Inflammatory macrophage treated with lipopolysaccharide for 4 hours (primary cell): ENCODE data around the gene CENPA.
"Not testable (repeated sequence)": the region's sequence is repeated elsewhere in the genome, so short reads cannot be mapped to it uniquely, and the experiment has no call there.

ENCODE experiments used
- DNase-seq: peaks from one replicate; pipeline ENCODE4 v3.0.0-alpha.2; 2020

CENPA gene

GRCh38 chr2:26785431-26786206 lies at the start of gene CENPA:
TSS of gene CENPA (plus strand) at chr2:26786056. CDS start at chr2:26786197, 141 bp downstream.
- peak; percentile 99 for DNase-seq

DNA sequence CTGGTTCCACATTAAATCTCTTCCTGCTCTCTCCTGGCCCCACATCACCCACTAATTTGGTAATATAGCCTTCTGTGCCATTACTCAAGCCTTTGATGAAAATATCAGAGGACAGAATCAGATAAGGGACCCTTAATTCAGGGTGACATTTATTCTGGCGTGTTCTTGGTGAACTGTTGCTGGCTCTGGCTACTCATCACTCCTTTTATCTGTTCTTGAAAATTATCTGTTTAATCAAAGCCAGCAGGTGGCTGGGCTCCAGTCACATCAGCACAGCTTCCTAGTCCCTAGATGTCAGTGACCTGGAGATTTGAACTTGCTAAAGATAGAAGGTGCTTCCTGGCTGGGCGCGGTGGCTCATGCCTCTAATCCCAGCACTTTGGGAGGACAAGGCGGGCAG lies 48.6 kb upstream of the CENPA start:
- DNase-seq: no peak

GRCh38 chr2:26738481-26738880 lies 47.4 kb upstream of the CENPA start:
- no peak for DNase-seq

GRCh38 chr2:26739514-26739913 lies 46.3 kb upstream of the CENPA start:
- DNase-seq: no peak

GRCh38 chr2:26740346-26740745 lies 45.5 kb upstream of the CENPA start:
- DNase-seq: no peak

- no peak for DNase-seq
These were observed 45.0 kb upstream of the CENPA start for GRCh38 chr2:26740890-26741302.

GRCh38 chr2:26742048-26742770 lies 43.6 kb upstream of the CENPA start:
- no peak for DNase-seq

DNA sequence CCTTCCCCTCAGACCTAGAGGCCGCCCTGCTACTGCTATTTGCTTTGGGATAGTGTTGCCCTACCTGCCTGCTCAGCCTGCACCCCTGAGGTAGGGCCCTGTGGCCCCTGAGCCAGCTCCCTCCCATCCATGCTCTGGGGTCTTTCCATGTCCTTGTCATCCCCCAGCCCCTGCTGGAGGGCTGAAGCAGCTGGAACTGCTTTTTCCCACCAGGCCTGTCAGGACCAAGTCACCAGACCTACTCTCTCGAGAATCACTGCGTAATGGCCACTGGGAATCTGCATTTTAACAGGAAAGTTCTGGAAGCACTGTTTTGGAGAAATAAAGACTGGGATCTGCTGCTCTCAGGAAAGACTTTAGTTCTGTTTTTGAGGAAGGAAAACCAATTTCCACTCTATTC lies 42.0 kb upstream of the CENPA start:
- no peak for DNase-seq

- no peak for DNase-seq
These were observed 40.9 kb upstream of the CENPA start for GRCh38 chr2:26744953-26745352.

- DNase-seq: peak; percentile 78
These were observed 40.1 kb upstream of the CENPA start for GRCh38 chr2:26745609-26746327.

- DNase-seq: no peak
These were observed 38.9 kb upstream of the CENPA start for GRCh38 chr2:26746934-26747333.

- not testable (repeated sequence) for DNase-seq
These were observed 36.0 kb upstream of the CENPA start for GRCh38 chr2:26749787-26750420.

- not testable (repeated sequence) for DNase-seq
These were observed 35.4 kb upstream of the CENPA start for GRCh38 chr2:26750467-26750866.

GRCh38 chr2:26752656-26753055 lies 33.2 kb upstream of the CENPA start:
- DNase-seq: no peak

DNA sequence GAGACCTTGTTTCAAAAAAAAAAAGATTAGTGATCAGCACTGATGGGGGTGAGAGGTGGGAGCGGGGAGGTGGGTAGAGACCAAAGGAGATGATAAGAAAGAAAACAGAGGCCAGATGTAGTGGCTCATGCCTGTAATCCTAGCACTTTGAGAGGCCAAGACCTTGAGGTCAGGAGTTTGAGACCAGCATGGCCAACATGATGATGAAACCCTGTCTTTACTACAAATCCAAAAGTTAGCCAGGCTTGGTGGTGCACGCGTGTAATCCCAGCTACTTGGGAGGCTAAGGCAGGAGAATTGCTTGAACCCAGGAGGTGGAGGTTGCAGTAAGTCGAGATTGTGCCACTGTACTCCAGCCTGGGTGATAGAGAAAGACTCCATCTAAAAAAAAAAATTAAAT lies 31.3 kb upstream of the CENPA start:
- no peak for DNase-seq

GRCh38 chr2:26754972-26755670 lies 30.7 kb upstream of the CENPA start:
- DNase-seq: no peak

DNA sequence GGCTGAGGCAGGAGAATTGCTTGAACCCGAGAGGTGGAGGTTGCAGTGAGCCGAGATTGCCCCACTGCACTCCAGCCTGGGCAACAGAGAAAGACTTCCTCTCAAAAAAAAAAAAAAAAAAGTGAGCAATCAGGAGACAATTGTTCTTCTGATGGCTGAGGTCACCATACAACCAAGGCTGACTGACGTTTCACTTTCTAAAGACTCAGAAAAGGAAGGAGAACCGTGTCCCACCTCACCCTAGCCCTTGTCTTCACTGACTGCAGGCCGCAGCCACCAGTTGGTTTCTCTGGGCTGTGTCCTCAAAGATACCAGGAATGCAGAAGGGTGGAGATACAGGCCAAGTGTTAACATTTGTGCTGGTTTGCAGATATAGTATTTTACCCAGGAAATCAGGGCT lies 29.5 kb upstream of the CENPA start:
- peak; percentile 77 for DNase-seq

GRCh38 chr2:26757873-26758789 lies 27.7 kb upstream of the CENPA start:
- peak; percentile 36 for DNase-seq

GRCh38 chr2:26758790-26759321 lies 27.0 kb upstream of the CENPA start:
- DNase-seq: no peak

- no peak for DNase-seq
These were observed 26.0 kb upstream of the CENPA start for GRCh38 chr2:26759845-26760244.

DNA sequence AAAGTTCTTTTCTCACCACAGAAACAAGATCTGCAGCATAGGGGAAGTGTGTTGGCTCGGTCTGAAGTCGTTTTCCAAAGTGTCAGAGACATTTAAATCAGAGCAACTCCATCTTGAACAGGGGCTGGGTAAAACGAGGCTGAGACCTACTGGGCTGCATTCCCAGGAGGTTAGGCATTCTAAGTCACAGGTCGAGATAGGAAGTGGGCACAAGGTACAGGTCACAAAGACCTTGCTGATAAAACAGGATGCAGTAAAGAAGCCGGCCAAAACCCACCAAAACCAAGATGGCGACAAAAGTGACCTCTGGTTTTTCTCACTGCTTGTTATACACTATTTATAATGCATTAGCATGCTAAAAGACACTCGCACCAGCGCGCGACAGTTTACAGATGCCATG lies 24.9 kb upstream of the CENPA start:
- DNase-seq: not testable (repeated sequence)
